Left lung (tissue), 10 donors: ENCODE measurements around the gene IL21. TPM values are rescaled to one million over a fixed set of nuclear protein-coding genes. Genes with fewer than 3 reads are reported as not detected.

ENCODE experiments used
- ATAC-seq: fragments of 200-7000 bp; cut with Tn5 transposase; one replicate; pipeline ENCODE4 v1.9.1; 2020; ENCODE audit warnings: moderate library complexity
- DNase-seq, 4 donors: peaks; one replicate each; pipeline ENCODE4 v3.0.0-alpha.2; 2013 to 2020
- H3K27ac ChIP-seq, 2 donors: fragments of 200-600 bp; sonication (generic) in 1 of 2; one replicate each; pipeline versions ENCODE4 v1.5.0 to v1.8.0; 2020 to 2021
- H3K27me3 ChIP-seq, 2 donors: fragments of 200-600 bp; sonication (generic) in 1 of 2; one replicate each; pipeline versions ENCODE4 v1.5.0 to v1.8.0; 2020 to 2021
- H3K36me3 ChIP-seq, 2 donors: fragments of 200-600 bp; sonication (generic) in 1 of 2; one replicate each; pipeline versions ENCODE4 v1.5.0 to v1.8.0; 2020 to 2021
- H3K4me1 ChIP-seq, 2 donors: fragments of 200-600 bp; one replicate each; pipeline ENCODE4 v1.8.0; 2021
- H3K4me3 ChIP-seq, 2 donors: fragments of 200-600 bp; sonication (generic) in 1 of 2; one replicate each; pipeline versions ENCODE4 v1.5.0 to v1.8.0; 2020 to 2021; ENCODE audit warnings: mild to moderate bottlenecking in 1 of 2
- H3K9me3 ChIP-seq, 2 donors: fragments of 200-600 bp; sonication (generic) in 1 of 2; one replicate each; pipeline versions ENCODE4 v1.5.0 to v1.8.0; 2020 to 2021
- CTCF ChIP-seq, 2 donors: fragments of 200-600 bp; sonication (generic) in 1 of 2; IDR thresholded peaks; one replicate each; pipeline versions ENCODE4 v1.5.0 to v1.8.0; 2021; ENCODE audit warnings: antibody characterized with exemption in 2 of 2
- intact Hi-C, 2 donors: fragments of 100-400 bp; cut with DNase I; formaldehyde crosslinking; loops; one replicate each; pipeline versions ENCODE4 v1.11.2 to v1.14.2; 2022
- polyA plus RNA-seq, 6 donors: library from polyadenylated mRNA; unstranded; fragments of 120-200 nt; gene quantifications; one replicate each; pipeline ENCODE4 v1.2.1, GENCODE V29; 2013; ENCODE audit not compliant: insufficient read length in 6 of 6
- total RNA-seq, 2 donors: library from RNA; stranded (reverse); fragmentation: NEBNext Ultra II Directional; extraction: Animal tissue kit (Norgen Biotek cat#: 25700); gene quantifications; one replicate each; pipeline ENCODE4 v1.2.1, GENCODE V29; 2021
- donor health status: DM: no; HTN: yes; CAD: no.
- donor health status: DM: no; HTN: no; CAD: no.

The IL21 gene
- total and polyA plus RNA-seq, 8 donors, result not detected

- H3K4me3 ChIP-seq, result no peak overlapping the region
- no peaks in the 10 kb centered on the region for H3K9me3 ChIP-seq
- no peak overlapping the region for H3K27ac ChIP-seq
- H3K36me3 ChIP-seq, result no peaks in the 10 kb centered on the region
- DNase-seq (peak in 1 of 4 donors; percentile 1), ATAC-seq (peak; percentile 31)
- H3K27me3 ChIP-seq, result no peaks in the 10 kb centered on the region
- peaks cover 0 to 5% of the 10 kb centered on the region in 2 donors for H3K4me1 ChIP-seq
- no peak for TF ChIP-seq CTCF (IDR thresholded peaks at IDR 0.05)
- intact Hi-C loops, result no loop called here
Measured at GRCh38 chr4:122665161-122665929, 44.5 kb upstream of the IL21 start.

- no peaks in the 10 kb centered on the region for H3K36me3 ChIP-seq
- ATAC-seq, result no peak
- H3K27me3 ChIP-seq, result no peaks in the 10 kb centered on the region
- TF ChIP-seq CTCF (IDR thresholded peaks at IDR 0.05), result no peak
- DNase-seq, result no peak
- no peak overlapping the region for H3K27ac ChIP-seq
- intact Hi-C loops, result no loop called here
- H3K4me3 ChIP-seq, result no peak overlapping the region
- no peaks in the 10 kb centered on the region for H3K9me3 ChIP-seq
- peaks cover 0 to 5% of the 10 kb centered on the region in 2 donors for H3K4me1 ChIP-seq
Measured at GRCh38 chr4:122663814-122664610, 43.1 kb upstream of the IL21 start.

GRCh38 chr4:122663291-122663690 is 42.4 kb upstream of the IL21 start:
- no peak for TF ChIP-seq CTCF (IDR thresholded peaks at IDR 0.05)
- ATAC-seq (no peak), DNase-seq (no peak)
- H3K4me1 ChIP-seq, result peaks cover 0 to 5% of the 10 kb centered on the region in 2 donors
- no peaks in the 10 kb centered on the region for H3K27me3 ChIP-seq
- no peak overlapping the region for H3K27ac ChIP-seq
- H3K9me3 ChIP-seq, result no peaks in the 10 kb centered on the region
- intact Hi-C loops, result no loop called here
- no peak overlapping the region for H3K4me3 ChIP-seq
- no peaks in the 10 kb centered on the region for H3K36me3 ChIP-seq

- peaks cover 0 to 5% of the 10 kb centered on the region in 2 donors for H3K4me1 ChIP-seq
- DNase-seq (no peak), ATAC-seq (no peak)
- no peak for TF ChIP-seq CTCF (IDR thresholded peaks at IDR 0.05)
- intact Hi-C loops, result no loop called here
- H3K27me3 ChIP-seq, result no peaks in the 10 kb centered on the region
- H3K4me3 ChIP-seq, result no peak overlapping the region
- H3K36me3 ChIP-seq, result no peaks in the 10 kb centered on the region
- no peak overlapping the region for H3K27ac ChIP-seq
- no peaks in the 10 kb centered on the region for H3K9me3 ChIP-seq
Measured at GRCh38 chr4:122662701-122663100, 41.8 kb upstream of the IL21 start.
